ENCODE measurements around the gene FNDC7. TPM values are rescaled to one million over a fixed set of nuclear protein-coding genes. Genes with fewer than 3 reads are reported as not detected.

Gene FNDC7
- total and polyA plus RNA-seq, 10 of the 15 experiments (the other 5 are each of a cell fraction or from before 2014, with no cell fraction given) = not detected

GRCh38 chr1:108749081-108749480 lies 36.4 kb downstream of the FNDC7 start:
- ChIA-PET SMC1A (ENCODE audit: uncharacterized antibody, unreplicated experiment) (interaction anchor here (2.0 kb wide), 1 partner anchor 87 kb away, joined by 5 read pairs; no protein-coding TSS in a partner anchor), RAD21 (ENCODE audit: unreplicated experiment) (interaction anchor here (0.9 kb wide), 1 partner anchor 79 kb away, joined by 3 read pairs; no protein-coding TSS in a partner anchor), CTCF (interaction anchor here (1.1 to 1.6 kb wide), 2 partner anchors 56 to 734 kb away, joined by 3 to 4 read pairs; no protein-coding TSS in a partner anchor), POLR2A (interaction anchor here (0.6 to 1.5 kb wide), 2 partner anchors 14 to 780 kb away, joined by 3 to 5 read pairs; no protein-coding TSS in a partner anchor)
- Histone ChIP-seq H3K4me1 (ENCODE audit: control insufficient read depth, insufficient read depth, low read length) (no peaks in the 10 kb centered on the region), H3K36me3 (ENCODE audit: control insufficient read depth in 2 of 2, insufficient read depth in 2 of 2, low read length in 1 of 2) (no peaks in the 10 kb centered on the region), H3K9ac (ENCODE audit: control insufficient read depth, insufficient read depth, low read length) (no peak overlapping the region), H2AFZ (ENCODE audit: control insufficient read depth, low read depth, low read length) (no peak overlapping the region), H3K27ac (ENCODE audit: control insufficient read depth, insufficient read depth) (no peak overlapping the region), H3K4me3 (no peak overlapping the region), H3K79me2 (ENCODE audit: control insufficient read depth, insufficient read depth, low read length) (peaks cover 11% of the 10 kb centered on the region), H3K27me3 (replicated peaks in 1 of 2; ENCODE audit: control insufficient read depth in 2 of 2, insufficient read depth in 2 of 2, low read length in 1 of 2) (no peaks in the 10 kb centered on the region), H3K4me2 (ENCODE audit: control insufficient read depth, insufficient read depth) (no peak overlapping the region; the same call in 1 of the 2 replicates), H4K20me1 (ENCODE audit: control insufficient read depth, insufficient read depth) (no peaks in the 10 kb centered on the region), H3K9me3 (replicated peaks; ENCODE audit: control insufficient read depth, insufficient read depth, low read length) (no peaks in the 10 kb centered on the region)
- intact Hi-C loops (cut with micrococcal nuclease; ENCODE audit: unreplicated experiment) (no loop called here), in situ Hi-C loops (cut with MboI) (no loop called here)
- no TSS peak for BruUV-seq (replicated peaks)
- WGBS (ENCODE audit: insufficient coverage, insufficient replicate concordance, low lambda C conversion rate, missing lambda C conversion rate) = 71% methylated on average over 4 of the region's 4 CpGs
- TF ChIP-seq RAD51 (IDR thresholded peaks at IDR 0.05) (no peak), KAT2A (conservative IDR thresholded peaks at IDR 0.05; ENCODE audit: control insufficient read depth, low read depth, low read length) (no peak), BCL11A (IDR thresholded peaks at IDR 0.05; ENCODE audit: low read depth, low read length) (no peak), CHD1 (IDR thresholded peaks at IDR 0.05; ENCODE audit: low read depth, low read length) (no peak), CEBPB (IDR thresholded peaks at IDR 0.05; ENCODE audit: borderline replicate concordance in 1 of 2, low read depth in 2 of 2, low read length in 2 of 2) (no peak), FOXK2 (IDR thresholded peaks at IDR 0.05) (no peak)
- ATAC-seq (no peak), FAIRE-seq (no peak), DNase-seq (ENCODE audit: low read depth, low spot score) (no peak)

DNA sequence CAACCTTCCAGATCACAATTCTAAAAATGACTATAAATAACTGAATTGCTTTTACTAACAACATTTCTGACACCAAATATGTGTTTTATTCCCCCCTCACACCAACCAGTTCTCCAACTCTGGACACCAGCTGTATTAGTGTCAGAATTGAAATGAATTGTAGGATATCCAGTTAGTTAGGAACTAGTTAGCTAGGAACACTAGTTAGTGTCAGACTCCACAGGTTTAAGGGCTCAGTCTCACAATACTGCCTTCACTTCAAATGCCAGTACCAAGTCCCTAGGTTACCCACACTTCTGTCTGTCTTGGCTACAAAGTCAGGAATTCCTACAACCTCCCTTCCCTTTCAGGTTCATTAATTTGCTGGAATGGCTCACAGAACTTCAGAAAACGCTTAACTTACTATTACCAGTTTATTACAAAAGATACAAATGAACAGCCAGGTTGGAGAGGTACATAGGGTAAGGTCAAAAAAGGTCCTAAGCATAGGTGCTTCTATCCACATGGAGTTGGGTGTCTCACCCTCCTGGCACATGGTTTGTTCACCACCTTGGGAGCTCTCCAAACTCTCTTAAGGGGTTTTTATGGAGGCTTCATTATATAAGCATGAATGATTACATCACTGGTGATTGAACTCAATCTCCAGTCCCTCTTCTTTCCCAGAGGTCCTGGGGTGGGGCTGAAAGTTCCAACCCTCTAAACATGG lies 37.9 kb downstream of the FNDC7 start:
- 0% methylated on average over 1 of the region's 1 CpG for WGBS (ENCODE audit: insufficient coverage, insufficient replicate concordance, low lambda C conversion rate, missing lambda C conversion rate)
- intact Hi-C loops (cut with micrococcal nuclease; ENCODE audit: unreplicated experiment) (no loop called here), in situ Hi-C loops (cut with MboI) (no loop called here)
- BruUV-seq (replicated peaks) = no TSS peak
- Histone ChIP-seq H3K79me2 (ENCODE audit: control insufficient read depth, insufficient read depth, low read length) (peaks cover 11% of the 10 kb centered on the region), H4K20me1 (ENCODE audit: control insufficient read depth, insufficient read depth) (no peaks in the 10 kb centered on the region), H3K36me3 (ENCODE audit: control insufficient read depth in 2 of 2, insufficient read depth in 2 of 2, low read length in 1 of 2) (peaks cover 0 to 5% of the 10 kb centered on the region in 2 experiments; a peak in 1 of 4 replicates), H3K27ac (ENCODE audit: control insufficient read depth, insufficient read depth) (no peak overlapping the region), H3K4me3 (no peak overlapping the region), H3K4me1 (ENCODE audit: control insufficient read depth, insufficient read depth, low read length) (no peaks in the 10 kb centered on the region), H3K4me2 (ENCODE audit: control insufficient read depth, insufficient read depth) (no peak overlapping the region), H3K9me3 (replicated peaks; ENCODE audit: control insufficient read depth, insufficient read depth, low read length) (no peaks in the 10 kb centered on the region), H3K9ac (ENCODE audit: control insufficient read depth, insufficient read depth, low read length) (no peak overlapping the region), H2AFZ (ENCODE audit: control insufficient read depth, low read depth, low read length) (no peak overlapping the region), H3K27me3 (replicated peaks in 1 of 2; ENCODE audit: control insufficient read depth in 2 of 2, insufficient read depth in 2 of 2, low read length in 1 of 2) (no peaks in the 10 kb centered on the region)
- TF ChIP-seq REST (IDR thresholded peaks at IDR 0.05; ENCODE audit: low read depth, low read length) (no peak), JUND (IDR thresholded peaks at IDR 0.05; ENCODE audit: low read depth, low read length) (no peak), MYB (IDR thresholded peaks at IDR 0.05; ENCODE audit: borderline replicate concordance, low read depth, low read length) (no peak), ATF7 (IDR thresholded peaks at IDR 0.05; ENCODE audit: low read depth) (no peak), NFIC (IDR thresholded peaks at IDR 0.05; ENCODE audit: low read depth, low read length) (no peak)
- POLR2A ChIA-PET = interaction anchor here (0.6 kb wide), 1 partner anchor 977 kb away, joined by 3 read pairs; no protein-coding TSS in a partner anchor
- RAD21 ChIA-PET (ENCODE audit: unreplicated experiment) = interaction anchor here (0.9 kb wide), 1 partner anchor 17 kb away, joined by 3 read pairs; no protein-coding TSS in a partner anchor
- SMC1A ChIA-PET (ENCODE audit: uncharacterized antibody, unreplicated experiment) = interaction anchor here (0.9 to 2.0 kb wide), 2 partner anchors 12 to 88 kb away, joined by 3 to 5 read pairs; no protein-coding TSS in a partner anchor
- DNase-seq (ENCODE audit: low read depth, low spot score) (no peak), FAIRE-seq (no peak), ATAC-seq (no peak)
- CTCF ChIA-PET = interaction anchor here (0.8 to 1.5 kb wide), 4 partner anchors 54 to 564 kb away, joined by 3 read pairs; no protein-coding TSS in a partner anchor
